DND-41 (cell line): ENCODE measurements around the gene ITIH5.

Experiments
- ATAC-seq: fragments of 200-7000 bp; cut with Tn5 transposase; 3 replicates; pipeline ENCODE4 v1.9.1; 2021; ENCODE audit warnings: low read depth; ENCODE audit not compliant: insufficient read depth
- DNase-seq: peaks from one replicate; pipeline ENCODE4 v3.0.0-alpha.2; 2020
- H2AFZ ChIP-seq: 2 replicates; pipeline ENCODE4 v1.6.0; 2012; ENCODE audit warnings: low read depth, low read length
- H3K27ac ChIP-seq: 2 replicates; pipeline ENCODE4 v1.5.1; 2012; ENCODE audit warnings: low read length, inconsistent platforms
- H3K27me3 ChIP-seq: fragments of 200-600 bp; sonication (generic); 2 replicates; pipeline ENCODE4 v1.6.0; 2012; ENCODE audit warnings: low read length, mild to moderate bottlenecking, inconsistent platforms; ENCODE audit not compliant: insufficient read depth, poor library complexity
- H3K36me3 ChIP-seq: 2 replicates; pipeline ENCODE4 v1.5.1; 2012; ENCODE audit warnings: low read length, inconsistent platforms; ENCODE audit not compliant: insufficient read depth
- H3K4me1 ChIP-seq: 2 replicates; pipeline ENCODE4 v1.5.1; 2012; ENCODE audit warnings: mild to moderate bottlenecking, low read length; ENCODE audit not compliant: insufficient read depth
- H3K4me2 ChIP-seq: 2 replicates; pipeline ENCODE4 v1.6.0; 2012; ENCODE audit warnings: mild to moderate bottlenecking, moderate library complexity, low read length, inconsistent platforms; ENCODE audit not compliant: insufficient read depth
- H3K4me3 ChIP-seq, 2 experiments: fragments of 200-600 bp in 1 of 2; shearing (Covaris generic) in 1 of 2; 2 replicates each; pipeline ENCODE4 v1.5.1; 2012 to 2016; ENCODE audit warnings: inconsistent platforms in 2 of 2, low read length in 2 of 2, mild to moderate bottlenecking in 2 of 2, low read depth in 1 of 2, moderate library complexity in 1 of 2
- H3K79me2 ChIP-seq: 2 replicates; pipeline ENCODE4 v1.6.0; 2012; ENCODE audit warnings: low read length, inconsistent platforms; ENCODE audit not compliant: insufficient read depth
- H3K9ac ChIP-seq: 2 replicates; pipeline ENCODE4 v1.6.0; 2012; ENCODE audit warnings: low read depth, mild to moderate bottlenecking, inconsistent platforms, low read length, moderate library complexity
- H3K9me3 ChIP-seq: 2 replicates; pipeline ENCODE4 v1.5.1; 2012; ENCODE audit warnings: low read length, moderate library complexity, mild to moderate bottlenecking, inconsistent platforms; ENCODE audit not compliant: insufficient read depth, severe bottlenecking
- H4K20me1 ChIP-seq: 2 replicates; pipeline ENCODE4 v1.6.0; 2012; ENCODE audit warnings: low read length; ENCODE audit not compliant: insufficient read depth
- CTCF ChIP-seq: IDR thresholded peaks from 2 replicates; pipeline ENCODE4 v1.5.1; 2012; ENCODE audit warnings: borderline replicate concordance, low read length, moderate library complexity, mild to moderate bottlenecking; ENCODE audit not compliant: poor library complexity, severe bottlenecking; ENCODE audit errors: extremely low read depth
- EZH2 ChIP-seq: IDR thresholded peaks from 3 replicates; pipeline ENCODE4 v1.6.1; 2012; ENCODE audit warnings: borderline replicate concordance, low read depth, mild to moderate bottlenecking, moderate library complexity, low read length, inconsistent platforms; ENCODE audit not compliant: severe bottlenecking

Gene ITIH5

DNA sequence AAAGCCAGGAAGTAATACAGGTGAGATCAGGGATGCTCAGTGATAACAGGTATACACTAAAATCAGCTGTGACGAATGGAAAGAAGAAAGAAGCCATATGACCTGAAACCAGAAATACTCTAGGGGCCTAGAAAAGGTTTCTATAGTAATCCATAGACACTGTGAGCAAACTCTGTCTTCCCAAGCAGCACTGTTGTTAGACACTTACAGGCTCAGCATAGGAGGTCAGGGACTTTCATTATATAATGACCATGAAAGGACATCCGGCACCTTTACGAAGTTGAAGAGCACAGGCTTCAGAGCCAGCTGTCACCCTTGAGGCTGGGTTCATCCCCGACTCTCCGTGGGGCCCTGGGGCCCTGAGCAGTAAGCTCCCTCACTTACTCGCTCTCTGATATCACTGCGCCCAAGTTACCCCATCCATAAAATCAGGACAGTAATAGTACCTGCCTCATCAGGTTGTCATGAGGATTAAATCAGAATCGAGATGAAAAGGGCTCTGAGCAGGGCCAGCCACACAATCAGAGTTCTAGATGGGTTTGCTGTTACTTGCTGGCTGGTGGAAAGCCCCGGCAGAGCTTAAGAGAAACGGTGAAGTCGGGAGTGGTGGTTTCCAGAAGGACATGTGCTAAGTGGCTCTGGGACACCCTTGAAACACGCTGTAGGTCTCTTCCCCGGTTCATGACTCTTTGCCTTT, 79.5 kb downstream of the ITIH5 start:
- no peak overlapping the region for H3K27ac ChIP-seq

GRCh38 chr10:7585228-7585627, 81.5 kb downstream of the ITIH5 start:
- TF ChIP-seq CTCF (no peak), EZH2 (no peak)
- Histone ChIP-seq H3K4me2 (no peak overlapping the region), H3K27ac (no peak overlapping the region), H3K9me3 (no peaks in the 10 kb centered on the region), H3K79me2 (no peaks in the 10 kb centered on the region), H3K9ac (no peak overlapping the region), H3K36me3 (no peaks in the 10 kb centered on the region), H3K4me3 (no peak overlapping the region), H2AFZ (no peak overlapping the region), H4K20me1 (no peaks in the 10 kb centered on the region), H3K4me1 (no peaks in the 10 kb centered on the region), H3K27me3 (no peaks in the 10 kb centered on the region)
- DNase-seq (no peak), ATAC-seq (no peak)

More for the DNA sequence above, 79.5 kb downstream of the ITIH5 start:
- Histone ChIP-seq H3K36me3 (no peaks in the 10 kb centered on the region), H3K4me3 (no peak overlapping the region), H4K20me1 (no peaks in the 10 kb centered on the region), H3K27me3 (no peaks in the 10 kb centered on the region), H3K4me1 (no peaks in the 10 kb centered on the region), H2AFZ (no peak overlapping the region), H3K9me3 (no peaks in the 10 kb centered on the region), H3K79me2 (no peaks in the 10 kb centered on the region), H3K9ac (no peak overlapping the region), H3K4me2 (no peak overlapping the region)
- no peak for TF ChIP-seq EZH2
- no peak for TF ChIP-seq CTCF
- ATAC-seq (no peak), DNase-seq (no peak)

DNA sequence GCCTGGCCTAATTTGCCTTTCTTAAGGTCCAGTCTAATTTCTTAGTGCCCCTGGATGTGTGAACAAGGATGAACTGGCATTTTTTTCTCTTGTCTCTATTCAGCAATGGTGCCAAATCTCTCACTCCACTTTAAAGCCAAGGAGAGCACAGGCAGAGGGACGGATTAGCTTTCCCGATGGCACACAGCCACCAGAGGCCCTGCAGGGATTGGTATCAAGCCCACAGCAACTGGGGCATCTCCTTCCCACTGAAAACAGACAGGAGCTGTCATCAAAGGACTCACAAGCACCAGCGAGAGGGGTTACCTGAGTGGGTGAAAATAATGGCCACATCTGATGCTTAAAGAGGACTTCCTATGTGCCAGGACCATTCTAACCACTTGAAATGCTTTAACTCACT, 83.1 kb downstream of the ITIH5 start:
- no peak overlapping the region for H3K4me3 ChIP-seq
- H3K4me1 ChIP-seq: no peaks in the 10 kb centered on the region
- ATAC-seq (no peak), DNase-seq (no peak)
- H3K9ac ChIP-seq: no peak overlapping the region
- H3K4me2 ChIP-seq: no peak overlapping the region
- H3K79me2 ChIP-seq: no peaks in the 10 kb centered on the region
- H3K27ac ChIP-seq: no peak overlapping the region
- H3K27me3 ChIP-seq: no peaks in the 10 kb centered on the region
- no peak overlapping the region for H2AFZ ChIP-seq
- H3K9me3 ChIP-seq: no peaks in the 10 kb centered on the region
- no peaks in the 10 kb centered on the region for H3K36me3 ChIP-seq
- TF ChIP-seq EZH2 (no peak), CTCF (no peak)
- H4K20me1 ChIP-seq: no peaks in the 10 kb centered on the region
